HG02642 (cell line): ENCODE measurements around the gene GAL.

ENCODE experiments used
- ATAC-seq: cut with Tn5 transposase; IDR thresholded peaks from one replicate; pipeline ENCODE4 v1.9.1; 2021; ENCODE audit warnings: mild to moderate bottlenecking; ENCODE audit not compliant: unreplicated experiment, poor library complexity

The GAL gene

DNA sequence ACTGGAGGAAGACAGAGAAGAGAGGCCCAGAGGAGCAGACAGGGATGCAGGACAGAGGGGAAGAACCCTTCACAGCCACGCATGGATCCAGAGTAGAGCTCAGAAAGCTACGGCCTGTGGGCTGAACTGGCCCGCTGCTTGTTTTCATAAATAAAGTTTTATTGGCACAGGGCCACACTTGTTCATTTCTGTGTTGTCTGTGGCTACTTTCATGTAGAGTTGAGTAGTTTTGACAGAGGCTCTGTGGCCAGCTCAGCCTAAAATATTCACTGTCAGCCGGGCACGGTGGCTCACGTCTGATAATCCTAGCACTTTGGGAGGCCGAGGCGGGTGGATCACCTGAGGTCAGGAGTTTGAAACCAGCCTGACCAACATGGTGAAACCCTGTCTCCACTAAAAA is 26.2 kb upstream of the GAL start:
- no peak for ATAC-seq

- no peak for ATAC-seq
These were observed 25.7 kb upstream of the GAL start for GRCh38 chr11:68658661-68659060.

DNA sequence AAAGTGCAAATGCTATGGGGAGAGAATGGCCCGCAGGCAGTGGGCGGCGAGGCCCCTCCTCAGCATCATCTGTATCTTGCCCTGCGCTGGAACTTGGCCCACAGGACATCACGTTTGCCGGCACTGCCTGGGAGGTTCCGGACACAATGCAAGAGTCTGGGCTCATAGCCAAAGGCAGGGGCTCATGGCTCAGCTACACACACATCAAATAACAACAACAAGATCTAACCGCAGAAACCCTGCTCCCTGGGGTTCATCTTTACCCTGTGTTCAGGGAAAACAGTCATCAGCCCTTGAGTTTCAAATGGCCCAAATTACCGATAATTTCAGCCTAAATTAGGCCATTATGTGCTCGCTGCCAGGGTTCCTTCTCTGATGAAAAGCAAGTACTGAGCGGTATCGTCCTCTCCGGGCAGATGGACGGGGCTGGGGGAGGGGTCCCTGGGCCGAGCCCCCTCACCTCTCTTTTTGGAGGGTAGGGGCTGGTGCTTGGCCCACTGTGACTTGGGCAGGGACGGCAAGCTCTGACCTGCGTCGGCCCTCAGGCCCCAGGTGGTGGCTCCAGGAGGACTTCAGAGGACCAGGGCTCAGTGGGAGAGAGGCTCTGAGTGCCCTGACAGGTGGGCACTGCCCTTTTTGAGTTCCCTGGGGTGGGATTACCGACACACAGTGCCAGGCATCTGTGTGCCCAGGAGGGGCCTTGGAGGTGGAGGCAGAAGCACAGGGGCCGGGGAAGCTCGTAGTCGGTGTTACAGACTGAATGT is 25.0 kb upstream of the GAL start:
- ATAC-seq = no peak

GRCh38 chr11:68660066-68660810 is 24.1 kb upstream of the GAL start:
- no peak for ATAC-seq

GRCh38 chr11:68661014-68661413 is 23.3 kb upstream of the GAL start:
- ATAC-seq = no peak

GRCh38 chr11:68661697-68662603 is 22.4 kb upstream of the GAL start:
- ATAC-seq = no peak

DNA sequence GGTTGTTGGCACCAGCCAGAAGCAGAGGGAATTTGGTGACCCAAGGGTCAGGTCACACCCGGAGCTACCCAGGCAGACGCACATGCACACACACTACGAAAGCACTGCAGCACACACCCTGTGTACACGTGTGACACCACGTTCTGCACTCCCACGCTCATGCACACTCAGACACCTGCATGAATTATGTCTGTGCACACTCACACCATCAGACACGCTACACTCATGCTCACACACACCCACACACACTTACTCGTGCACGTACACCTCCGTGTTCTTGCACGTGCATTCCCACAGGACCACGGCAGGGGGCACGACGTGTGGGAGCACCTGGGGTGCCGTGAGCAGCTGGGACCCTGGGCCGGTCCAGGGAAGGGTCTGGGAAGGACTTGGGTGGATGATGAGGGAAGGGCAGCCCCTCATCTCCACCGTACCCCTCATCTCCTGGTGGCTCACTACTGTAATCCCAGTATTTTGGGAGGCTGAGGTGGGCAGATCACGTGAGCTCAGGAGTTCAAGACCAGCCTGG is 20.8 kb upstream of the GAL start:
- ATAC-seq = no peak

DNA sequence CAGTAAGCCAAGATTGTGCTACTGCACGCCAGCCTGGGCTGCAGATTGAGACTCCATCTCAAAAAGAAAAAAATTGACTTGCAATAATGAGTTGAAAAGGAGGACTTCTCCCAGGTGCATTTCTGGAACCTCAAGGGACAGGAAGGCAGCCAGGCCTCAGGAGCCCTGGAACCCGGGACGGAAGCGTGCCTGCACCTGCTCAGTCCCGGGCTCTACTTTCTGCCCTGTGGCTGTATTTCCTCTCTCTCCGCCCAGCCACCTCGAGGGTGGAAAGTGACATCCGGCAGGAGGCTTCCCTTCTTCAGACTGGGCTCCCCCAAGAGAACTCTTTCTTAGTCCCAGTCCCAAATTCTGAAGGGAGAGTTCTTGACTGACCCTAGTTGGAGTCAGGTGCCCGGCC is 20.2 kb upstream of the GAL start:
- ATAC-seq = no peak

GRCh38 chr11:68664906-68665305 is 19.4 kb upstream of the GAL start:
- ATAC-seq = no peak

GRCh38 chr11:68665436-68665835 is 18.9 kb upstream of the GAL start:
- no peak for ATAC-seq

DNA sequence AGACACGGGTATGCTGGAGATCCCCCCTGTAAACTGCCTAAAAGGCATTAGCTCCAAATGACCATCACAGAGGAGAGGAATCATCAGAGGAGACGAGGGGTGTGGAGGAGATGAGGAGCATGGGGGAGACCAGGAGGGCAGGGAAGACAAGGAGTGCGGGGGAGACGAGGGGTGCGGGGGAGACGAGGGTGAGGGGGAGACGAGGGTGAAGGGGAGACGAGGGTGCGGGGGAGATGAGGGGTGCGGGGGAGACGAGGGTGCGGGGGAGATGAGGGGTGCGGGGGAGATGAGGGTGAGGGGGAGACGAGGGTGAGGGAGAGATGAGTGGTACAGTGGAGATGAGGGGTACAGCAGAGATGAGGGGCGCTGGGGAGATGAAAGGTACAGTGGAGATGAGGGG is 17.5 kb upstream of the GAL start:
- no peak for ATAC-seq

DNA sequence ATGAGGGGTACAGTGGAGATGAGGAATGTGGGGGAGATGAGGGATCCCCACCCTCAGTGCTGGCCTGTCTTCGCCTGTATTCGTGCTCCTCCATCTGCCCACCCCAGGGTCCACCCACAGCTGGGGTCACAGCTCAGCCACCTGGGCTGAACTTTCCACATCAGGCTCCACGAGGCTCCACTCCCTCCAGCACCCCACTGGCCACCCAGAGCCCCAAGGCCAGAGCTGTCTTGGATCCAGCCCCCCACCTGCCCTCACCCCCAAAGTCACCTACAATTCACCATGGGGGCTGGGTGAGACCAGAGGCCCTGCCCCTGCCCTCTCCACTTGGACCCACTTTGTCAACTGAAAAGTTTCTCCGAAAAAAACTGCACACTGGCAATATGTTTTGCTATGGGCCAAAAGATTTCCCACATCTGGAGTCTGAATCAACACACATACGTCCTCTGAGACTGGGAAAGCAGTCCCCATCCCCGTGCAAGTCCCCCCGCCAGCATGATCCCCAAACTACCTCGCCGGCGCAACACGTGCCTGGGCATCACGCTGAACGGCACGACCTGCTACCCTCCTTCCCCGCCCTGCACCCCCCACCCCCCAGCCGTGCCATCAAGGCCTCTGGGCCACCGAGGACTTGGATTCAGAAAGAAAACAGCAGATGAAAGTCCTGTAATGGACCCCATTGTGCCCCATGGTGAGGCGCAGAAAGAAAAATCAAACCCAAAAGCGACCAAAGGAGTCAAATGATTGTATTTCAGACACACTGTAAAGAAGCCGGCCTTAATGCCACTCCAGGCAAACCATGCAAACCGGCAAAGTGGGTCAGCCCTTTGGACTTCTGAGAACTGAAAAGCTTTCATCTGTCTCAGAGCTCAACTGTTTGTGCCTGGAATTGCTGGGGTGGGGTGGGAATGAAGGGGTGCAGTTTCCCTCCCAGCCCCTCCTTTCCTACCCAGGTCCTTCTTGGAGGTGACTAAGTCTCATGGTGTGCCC is 16.5 kb upstream of the GAL start:
- no peak for ATAC-seq

DNA sequence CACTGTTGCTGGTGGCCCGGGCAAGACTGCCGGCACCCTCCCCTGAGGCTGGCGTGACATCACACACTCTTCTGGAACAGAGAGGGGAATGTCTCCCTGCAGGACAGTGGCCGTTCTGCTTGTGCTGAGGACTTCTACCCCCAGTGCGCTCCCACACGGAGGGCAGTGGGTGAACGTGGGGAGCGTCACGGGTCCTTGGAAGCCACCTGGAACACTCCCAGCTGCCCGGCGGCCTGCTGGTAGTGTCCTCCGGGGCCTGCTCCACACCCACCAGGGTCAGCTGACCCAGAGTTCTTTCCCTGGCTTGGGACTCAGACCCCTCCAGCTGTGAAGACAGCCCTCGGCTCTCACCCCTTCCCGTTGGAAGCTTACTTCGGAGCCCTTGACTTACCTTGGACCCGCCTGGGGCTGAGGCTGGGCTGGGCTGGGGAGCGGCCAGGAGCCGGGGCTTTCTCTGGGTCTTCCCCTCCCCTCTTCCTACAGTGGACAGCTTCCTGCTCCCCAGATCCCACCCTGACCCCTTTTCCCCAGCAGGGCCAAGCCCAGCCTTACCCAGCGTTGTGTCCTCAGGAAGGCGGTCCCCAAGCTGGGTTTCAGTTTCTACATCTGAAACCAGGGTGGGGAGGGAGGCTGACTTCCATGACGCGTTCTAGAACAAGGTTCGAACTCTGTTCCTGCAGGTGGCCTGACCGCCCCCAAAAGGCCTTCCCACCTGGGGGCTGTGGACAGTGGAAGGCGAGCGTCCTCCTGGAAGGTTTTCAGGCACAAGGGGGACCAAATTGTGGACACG is 14.8 kb upstream of the GAL start:
- no peak for ATAC-seq

DNA sequence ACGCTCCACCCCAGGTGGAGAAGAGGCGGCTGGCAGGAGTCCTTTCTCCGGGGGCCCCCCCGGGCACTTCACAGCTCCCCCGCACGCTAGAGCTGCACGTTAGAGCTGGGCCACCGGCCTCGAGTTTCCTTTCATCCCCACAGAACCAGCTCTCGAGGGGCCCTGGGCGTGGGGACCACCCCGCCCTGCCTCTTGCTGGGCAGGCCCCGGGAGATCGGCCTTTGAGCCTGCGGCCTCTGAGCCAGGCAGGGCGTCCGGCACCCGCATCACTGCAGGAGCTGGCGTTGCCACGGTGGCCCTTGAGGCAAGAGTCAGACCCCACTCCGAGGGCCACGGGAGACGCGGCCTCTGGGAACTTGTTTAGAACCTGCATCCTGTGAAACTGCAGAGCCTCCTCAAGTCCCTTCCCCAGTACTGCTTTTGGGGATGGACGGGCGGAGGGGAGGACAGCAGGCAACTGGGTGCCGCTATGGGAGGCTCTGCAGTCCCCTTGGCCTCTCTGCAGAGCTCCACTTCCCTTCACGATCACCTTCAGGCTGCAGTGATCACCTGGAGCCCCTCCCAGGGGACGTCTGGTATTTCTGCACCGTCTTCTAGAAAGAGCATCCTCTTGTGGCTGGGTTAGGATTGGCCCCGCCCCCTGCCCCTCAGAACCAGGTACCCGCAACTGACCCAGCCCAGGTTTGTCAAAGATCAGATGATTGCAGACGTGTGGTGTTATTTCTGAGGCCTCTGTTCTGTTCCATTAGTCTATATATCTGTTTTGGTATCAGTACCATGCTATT is 13.9 kb upstream of the GAL start:
- no peak for ATAC-seq

GRCh38 chr11:68673306-68673945 is 10.9 kb upstream of the GAL start:
- ATAC-seq = no peak

- no peak for ATAC-seq
These were observed 10.4 kb upstream of the GAL start for GRCh38 chr11:68673991-68674390.

GRCh38 chr11:68674461-68674860 is 9.9 kb upstream of the GAL start:
- ATAC-seq = no peak

DNA sequence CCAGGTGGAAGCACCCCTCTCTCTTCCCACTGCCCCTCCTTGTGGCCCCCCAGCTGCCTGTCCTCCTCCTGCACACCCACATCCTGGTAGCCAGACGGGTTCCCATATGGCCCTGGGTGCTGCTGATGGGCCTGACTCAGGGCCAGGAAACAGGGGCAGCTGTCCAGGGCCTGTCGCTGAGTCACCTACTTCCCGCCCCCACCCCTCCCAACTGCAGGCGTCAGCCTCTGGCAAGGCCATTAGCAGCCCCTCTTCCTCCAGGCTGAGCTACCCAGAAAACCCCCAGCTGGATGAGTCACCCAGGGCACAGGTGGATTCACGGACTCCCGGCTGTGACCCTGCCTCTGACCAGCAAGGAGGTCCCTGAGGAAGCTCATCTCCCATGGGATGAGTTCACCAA is 6.9 kb upstream of the GAL start:
- ATAC-seq = no peak
